DMS79 (cell line): ENCODE data around the gene POLR2H.
A peak's percentile ranks its signal among the peaks of the same experiment; 100 is the strongest.

Experiments used
- DNase-seq: peaks from one replicate; lab custom pipeline; 2025; lab: John Stamatoyannopoulos, UW

The POLR2H gene

DNA sequence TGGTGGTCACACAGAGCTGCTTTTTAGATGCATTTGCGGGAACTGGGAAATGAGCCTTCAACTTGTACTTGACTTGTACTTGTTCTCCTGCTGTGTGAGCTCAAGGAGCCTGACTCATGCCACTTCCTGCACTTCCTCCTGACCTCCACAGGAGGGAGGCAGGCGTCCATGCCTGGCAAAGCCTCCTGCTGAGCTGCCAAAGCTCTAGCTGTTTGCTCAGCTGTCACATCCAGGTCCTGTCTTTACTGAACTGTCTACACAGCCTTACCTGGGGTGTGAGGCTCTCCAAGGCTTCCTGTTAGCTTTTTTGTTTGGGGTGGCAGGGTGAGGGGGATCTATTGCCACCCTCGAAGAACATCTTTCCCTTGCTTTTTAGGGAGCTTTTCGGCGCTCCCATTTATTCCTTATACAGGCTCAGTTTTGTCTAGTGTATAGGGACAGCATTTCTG, 10.1 kb downstream of the POLR2H start:
- peak; percentile 89 for DNase-seq

DNA sequence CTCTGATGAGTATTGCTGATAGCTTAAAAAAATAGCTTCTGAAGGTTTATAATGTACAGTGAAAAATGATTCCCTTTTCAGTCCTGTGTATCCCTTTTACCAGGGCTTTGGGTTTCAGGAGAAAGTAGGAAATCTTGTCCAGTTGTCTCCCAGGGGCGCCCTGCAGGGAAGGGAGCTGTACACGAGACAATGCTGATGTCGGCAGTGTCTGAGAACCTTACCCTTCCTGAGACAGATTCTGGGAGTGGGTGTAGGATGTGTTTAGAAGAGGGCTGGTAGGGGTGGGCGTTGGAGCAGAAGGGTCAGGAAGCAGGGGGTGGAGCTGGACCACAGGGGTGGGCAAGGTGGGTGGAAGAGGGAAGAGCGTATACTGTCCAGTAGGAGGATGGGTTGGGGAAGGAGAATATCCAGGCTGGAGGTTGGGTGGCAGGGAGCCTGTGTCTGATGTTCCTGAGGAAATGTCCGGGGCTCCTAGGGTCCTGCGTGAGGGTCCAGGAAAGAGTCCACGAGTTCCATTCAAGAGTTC, 10.8 kb downstream of the POLR2H start:
- DNase-seq = no peak

DNA sequence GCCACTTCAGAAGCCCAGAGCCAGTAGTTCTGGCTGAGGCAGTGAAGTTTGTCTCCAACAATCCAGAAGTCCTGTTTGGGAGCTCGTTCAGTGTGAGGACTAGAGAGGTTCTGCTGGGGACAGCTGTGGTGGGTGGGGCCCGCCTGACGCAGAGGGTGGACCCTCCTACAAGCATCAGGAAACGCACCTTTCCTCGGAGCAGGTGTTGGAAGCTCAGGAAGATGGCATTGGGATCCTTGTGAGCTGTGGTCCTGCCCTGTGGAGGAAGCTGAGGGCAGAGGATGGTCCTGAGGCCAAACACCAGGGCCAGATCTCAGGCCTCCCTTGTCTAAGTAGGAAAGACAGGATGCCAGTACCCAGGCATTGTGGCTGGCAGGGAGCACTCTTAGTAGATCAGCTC, 11.4 kb downstream of the POLR2H start:
- no peak for DNase-seq

DNA sequence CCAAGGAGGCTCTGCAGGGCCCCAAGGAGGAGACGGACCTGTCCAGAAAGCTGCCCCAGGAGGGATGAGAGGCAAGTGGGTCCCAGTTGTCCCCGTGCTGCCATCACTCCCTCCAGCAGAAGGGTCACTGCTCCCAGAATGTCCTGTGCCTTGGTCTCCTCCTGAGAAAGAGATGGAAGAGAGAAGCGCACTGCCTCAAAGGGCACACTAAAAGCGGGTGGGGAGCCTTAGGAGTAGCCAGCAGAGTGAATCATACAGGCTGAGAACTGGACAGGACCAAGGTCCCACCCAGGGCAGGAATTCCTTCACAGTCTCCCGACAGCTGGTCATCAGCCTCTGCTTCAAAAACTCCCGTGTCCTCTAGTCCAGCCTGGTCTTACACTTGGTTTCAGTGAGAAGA, 11.9 kb downstream of the POLR2H start:
- no peak for DNase-seq

DNA sequence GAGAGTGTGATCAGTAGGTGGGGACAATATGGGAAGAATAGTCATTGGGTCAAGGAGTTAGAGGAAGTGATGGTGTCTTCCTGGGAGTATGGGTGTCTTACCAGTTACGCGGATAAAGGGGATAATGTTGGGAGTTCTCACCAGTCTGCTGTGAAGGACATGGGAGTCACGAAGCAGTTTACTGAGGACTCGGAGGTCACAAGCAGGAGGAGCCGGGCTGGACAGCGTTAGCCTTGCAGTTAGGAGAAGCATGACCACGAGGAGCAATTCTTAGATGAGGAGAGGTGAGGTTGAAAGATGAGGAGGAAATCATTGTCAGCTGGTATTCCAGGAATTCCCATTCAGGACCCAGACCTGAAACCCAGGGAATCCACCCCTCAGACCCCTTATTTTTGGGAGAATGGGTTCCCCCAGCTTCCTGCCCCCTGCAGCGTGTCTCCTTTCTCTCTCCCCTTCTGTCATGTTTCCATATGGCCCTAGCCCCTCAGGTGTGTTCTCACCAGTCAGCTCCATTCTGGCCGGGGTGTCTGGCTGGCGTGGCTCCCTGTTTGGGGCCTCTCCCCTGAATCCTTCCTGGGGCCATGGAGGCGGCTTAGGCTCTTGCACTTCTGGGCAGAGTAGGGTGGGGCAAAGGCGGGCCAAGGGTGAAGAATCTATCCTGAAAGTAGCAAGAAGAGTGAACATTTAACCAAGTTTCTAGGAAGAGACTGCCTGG, 14.4 kb downstream of the POLR2H start:
- no peak for DNase-seq

DNA sequence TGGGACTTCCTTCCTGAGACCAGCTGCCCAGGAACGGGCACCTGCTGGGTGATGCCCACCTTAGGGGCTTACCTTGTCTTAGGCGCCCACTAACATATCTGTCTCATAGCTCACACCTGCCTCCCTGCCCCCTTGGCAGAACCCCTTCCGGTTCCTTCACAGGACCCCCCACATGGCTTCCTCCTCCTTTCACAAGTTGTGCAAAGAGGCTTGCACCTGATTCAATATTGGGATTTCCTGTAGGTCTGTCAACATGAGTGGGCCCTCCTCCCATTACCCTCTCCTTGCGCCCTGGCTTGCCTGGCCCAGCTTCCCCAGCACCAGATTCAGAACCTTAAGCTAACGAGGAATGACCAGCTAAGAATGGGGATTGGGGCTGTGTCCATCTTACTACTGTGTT, 15.9 kb downstream of the POLR2H start:
- no peak for DNase-seq

DNA sequence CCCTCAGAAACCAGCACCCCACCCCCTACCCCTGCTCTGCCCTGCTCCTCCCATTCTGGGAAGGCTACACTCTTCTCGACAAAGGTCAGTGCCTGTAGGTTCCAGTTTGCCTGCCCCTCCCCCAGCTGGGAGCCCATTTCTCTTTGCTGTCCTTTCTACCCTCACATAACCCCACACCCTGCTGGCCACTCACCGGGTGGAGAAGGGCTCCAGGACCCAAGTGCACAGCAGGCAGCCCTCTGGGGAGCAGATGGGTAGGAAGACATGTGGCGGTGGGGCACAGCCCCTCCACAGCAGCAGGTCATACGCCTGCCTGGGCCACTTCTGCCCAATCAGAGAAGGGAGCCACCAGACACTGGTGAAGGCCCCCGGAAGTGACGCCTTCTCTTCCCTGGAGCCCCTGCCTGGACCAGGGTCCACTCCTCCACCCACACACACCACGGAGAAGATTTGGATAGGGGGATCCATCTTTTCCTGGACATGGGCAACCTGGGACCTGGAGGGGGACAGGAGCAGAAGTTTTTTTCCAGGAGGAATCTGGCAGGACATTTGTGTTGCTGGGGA, 16.5 kb downstream of the POLR2H start, which contains the start of gene THPO:
TSS of gene THPO (minus strand) at position 326 of the 564 bp plus-strand sequence. CDS start 1,948 bp downstream, outside the sequence.
- no peak for DNase-seq

DNA sequence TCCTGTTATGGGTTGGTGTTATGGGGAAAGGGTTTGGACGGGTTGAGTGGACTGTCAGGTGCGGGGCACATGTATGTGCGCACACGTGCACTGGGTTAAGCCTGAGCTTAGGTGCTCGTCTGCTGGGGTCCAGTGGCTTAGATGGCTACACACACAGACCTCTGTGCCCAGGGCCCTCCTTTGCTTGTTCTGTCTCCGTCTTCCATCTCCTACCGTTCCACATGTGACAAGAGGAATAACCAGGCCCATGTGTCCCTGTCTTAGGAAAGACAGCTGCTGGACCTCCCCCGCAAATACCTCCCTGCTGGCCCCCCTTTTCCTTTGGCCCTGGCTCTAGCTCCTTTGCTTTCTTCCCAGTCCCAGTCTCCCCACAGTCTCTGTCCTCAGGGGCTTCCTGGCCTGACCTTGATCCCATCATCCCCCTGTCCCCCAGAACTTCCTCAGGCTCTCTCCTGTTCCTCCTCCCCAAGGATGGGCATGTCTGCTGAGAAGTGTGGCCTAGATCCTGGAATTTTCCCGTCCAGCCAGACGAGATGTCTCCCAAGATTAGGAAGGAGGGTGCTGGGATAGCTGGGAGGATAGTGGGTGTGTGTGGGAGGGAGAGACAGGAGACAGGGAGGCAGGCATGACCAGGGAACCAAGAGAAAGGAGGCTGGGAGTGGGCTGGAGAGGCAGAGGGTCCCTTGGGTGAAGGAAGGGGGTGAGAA, 17.3 kb downstream of the POLR2H start:
- DNase-seq = no peak

DNA sequence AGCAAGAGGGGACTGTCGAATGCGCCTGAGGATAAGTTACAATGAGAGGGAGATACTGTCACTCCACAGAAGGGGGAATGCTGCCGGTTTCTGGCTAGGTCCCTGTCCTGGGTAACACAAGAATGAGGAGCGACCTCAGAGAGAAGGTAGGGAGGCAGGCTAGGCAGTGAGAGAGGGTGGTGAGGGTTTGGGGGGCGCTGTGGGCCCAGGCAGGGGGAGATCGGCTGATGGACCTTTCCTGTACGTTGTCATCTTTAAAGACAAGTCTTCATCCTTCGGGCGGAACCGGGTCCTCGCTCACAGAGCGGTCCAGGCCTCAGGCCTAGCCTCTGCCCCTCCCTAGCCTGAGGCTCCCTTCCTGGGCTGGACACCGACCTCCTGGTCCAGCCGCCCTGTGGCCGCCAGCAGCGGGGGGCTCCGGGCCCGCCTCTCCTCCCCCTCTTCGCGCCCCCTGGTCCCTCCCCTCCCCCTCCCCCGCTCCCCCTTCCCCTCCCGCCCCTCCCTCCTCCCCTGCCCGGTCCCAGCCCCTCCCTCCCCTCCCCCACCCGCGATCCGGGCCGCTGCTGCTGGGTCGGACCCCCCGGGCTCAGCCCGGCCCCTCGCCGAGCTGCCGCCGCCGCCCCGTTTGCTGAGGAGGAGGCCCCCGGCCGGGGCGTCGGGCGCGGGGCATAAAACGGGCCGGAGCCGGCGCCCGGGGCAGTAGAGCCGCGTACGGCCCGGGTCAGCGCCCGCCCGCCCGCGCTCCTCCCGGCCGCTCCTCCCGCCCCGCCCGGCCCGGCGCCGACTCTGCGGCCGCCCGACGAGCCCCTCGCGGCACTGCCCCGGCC, 18.1 kb downstream of the POLR2H start, which contains the start of gene CHRD:
TSS of gene CHRD (plus strand) at position 697 of the 827 bp plus-strand sequence. CDS start 265 bp downstream, outside the sequence.
- no peak for DNase-seq

DNA sequence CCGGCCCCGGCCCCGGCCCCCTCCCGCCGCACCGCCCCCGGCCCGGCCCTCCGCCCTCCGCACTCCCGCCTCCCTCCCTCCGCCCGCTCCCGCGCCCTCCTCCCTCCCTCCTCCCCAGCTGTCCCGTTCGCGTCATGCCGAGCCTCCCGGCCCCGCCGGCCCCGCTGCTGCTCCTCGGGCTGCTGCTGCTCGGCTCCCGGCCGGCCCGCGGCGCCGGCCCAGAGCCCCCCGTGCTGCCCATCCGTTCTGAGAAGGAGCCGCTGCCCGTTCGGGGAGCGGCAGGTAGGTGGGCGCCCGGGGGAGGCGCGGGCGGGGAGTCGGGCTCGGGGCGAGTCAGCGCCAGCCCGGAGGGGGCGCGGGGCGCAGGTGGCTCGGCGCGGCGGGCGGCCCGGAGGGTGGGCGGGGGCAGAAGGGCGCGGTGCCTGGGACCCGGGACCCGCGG, 18.7 kb downstream of the POLR2H start:
- DNase-seq = no peak

DNA sequence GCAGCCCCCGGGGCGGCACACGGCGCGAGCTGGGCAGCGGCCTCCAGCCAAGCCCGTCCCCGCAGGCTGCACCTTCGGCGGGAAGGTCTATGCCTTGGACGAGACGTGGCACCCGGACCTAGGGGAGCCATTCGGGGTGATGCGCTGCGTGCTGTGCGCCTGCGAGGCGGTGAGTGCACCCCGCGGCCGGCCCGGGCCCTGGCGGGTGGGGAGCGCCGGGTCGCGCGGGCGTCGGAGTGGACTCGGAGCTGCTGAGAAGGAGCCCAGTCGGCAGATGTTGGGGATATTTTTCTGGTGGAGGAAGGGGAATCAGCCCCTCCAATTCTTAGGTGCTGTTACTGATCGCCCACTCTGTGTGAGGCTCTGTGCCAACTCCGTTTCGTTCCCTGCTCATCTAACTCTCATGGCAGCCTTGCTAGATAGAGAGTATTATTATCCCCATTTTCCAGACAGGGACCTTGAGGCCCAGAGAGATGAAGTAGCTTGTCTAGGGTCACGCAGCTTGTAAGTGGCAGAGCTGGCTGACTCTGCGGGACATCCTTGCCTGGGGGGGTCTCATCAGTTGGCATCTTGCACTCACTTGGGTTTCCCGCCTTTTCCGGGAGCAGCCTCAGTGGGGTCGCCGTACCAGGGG, 19.2 kb downstream of the POLR2H start:
- DNase-seq = no peak

DNA sequence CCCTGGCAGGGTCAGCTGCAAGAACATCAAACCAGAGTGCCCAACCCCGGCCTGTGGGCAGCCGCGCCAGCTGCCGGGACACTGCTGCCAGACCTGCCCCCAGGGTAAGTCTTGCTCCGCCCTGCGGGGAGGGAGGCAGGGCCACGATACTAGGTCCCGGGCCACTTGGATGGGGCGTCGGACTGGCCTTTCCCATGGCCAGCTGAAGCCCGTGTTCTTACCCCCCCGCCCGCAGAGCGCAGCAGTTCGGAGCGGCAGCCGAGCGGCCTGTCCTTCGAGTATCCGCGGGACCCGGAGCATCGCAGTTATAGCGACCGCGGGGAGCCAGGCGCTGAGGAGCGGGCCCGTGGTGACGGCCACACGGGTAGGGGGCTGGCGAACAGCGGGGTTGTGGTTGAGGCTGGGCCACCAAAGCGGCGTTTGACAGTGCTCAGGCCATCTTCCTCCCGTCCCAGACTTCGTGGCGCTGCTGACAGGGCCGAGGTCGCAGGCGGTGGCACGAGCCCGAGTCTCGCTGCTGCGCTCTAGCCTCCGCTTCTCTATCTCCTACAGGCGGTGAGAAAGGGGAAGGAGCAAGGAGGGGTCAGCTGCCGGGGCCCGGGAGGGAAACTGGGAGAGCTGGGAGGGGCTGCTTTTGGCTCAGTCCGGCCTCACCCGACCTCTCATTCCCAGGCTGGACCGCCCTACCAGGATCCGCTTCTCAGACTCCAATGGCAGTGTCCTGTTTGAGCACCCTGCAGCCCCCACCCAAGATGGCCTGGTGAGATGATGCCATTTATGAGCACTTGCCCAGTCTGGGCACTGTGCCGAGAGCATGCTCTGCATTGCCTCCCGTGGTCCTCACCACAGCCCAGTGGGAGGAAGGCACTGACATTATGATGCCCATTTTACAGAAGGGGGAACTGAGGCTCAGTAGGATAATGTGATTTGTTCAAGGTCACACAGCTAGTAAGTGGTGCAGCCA, 20.0 kb downstream of the POLR2H start:
- DNase-seq = no peak

DNA sequence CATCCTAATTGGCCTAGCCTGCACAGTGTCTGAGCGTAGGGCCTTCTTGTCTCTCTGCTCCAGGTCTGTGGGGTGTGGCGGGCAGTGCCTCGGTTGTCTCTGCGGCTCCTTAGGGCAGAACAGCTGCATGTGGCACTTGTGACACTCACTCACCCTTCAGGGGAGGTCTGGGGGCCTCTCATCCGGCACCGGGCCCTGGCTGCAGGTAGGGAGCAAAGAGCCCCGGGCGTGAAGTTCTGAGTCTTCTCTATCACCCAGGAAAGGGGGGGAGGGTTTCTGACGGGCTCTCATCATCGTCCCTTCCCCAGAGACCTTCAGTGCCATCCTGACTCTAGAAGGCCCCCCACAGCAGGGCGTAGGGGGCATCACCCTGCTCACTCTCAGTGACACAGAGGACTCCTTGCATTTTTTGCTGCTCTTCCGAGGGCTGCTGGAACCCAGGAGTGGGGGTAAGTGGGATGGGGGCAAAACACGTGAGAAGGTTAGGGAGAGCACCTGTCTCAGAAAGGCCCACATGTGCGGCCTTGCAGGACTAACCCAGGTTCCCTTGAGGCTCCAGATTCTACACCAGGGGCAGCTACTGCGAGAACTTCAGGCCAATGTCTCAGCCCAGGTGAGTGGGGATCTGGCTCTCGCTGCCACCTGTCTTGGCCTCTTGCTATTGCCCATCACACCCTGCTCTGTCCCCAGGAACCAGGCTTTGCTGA, 21.0 kb downstream of the POLR2H start:
- DNase-seq = no peak

DNA sequence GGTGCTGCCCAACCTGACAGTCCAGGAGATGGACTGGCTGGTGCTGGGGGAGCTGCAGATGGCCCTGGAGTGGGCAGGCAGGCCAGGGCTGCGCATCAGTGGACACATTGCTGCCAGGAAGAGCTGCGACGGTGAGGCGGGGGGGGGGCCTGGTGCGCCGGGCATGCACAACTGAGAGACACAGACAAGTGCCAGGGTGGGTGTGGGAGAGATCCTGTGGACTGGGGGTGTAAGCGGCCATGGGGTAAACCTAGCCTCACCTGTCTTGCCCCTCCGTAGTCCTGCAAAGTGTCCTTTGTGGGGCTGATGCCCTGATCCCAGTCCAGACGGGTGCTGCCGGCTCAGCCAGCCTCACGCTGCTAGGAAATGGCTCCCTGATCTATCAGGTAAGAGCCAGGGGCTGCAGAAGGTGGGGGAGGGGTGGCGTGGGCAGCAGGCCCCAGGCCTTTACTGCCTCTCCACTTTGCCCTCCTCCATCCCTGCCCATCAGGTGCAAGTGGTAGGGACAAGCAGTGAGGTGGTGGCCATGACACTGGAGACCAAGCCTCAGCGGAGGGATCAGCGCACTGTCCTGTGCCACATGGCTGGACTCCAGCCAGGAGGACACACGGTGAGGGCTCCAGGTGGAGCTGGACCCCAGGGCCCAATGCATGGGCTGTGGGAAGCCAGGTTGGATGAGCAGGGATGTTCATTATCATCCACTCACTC, 21.7 kb downstream of the POLR2H start:
- DNase-seq = no peak

DNA sequence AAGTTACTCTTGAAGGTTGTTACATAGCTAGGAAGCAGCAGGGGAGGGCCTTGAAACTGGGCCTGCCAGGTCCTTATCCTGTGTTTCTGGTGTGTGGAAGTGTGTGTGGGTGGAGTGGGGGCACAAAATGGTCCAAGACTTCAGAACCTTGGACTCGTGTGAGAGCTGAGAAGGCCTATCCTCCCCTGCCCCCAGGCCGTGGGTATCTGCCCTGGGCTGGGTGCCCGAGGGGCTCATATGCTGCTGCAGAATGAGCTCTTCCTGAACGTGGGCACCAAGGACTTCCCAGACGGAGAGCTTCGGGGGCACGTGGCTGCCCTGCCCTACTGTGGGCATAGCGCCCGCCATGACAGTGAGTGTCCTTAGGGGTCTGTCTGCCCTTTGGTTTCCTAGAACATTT, 22.8 kb downstream of the POLR2H start:
- DNase-seq = no peak

DNA sequence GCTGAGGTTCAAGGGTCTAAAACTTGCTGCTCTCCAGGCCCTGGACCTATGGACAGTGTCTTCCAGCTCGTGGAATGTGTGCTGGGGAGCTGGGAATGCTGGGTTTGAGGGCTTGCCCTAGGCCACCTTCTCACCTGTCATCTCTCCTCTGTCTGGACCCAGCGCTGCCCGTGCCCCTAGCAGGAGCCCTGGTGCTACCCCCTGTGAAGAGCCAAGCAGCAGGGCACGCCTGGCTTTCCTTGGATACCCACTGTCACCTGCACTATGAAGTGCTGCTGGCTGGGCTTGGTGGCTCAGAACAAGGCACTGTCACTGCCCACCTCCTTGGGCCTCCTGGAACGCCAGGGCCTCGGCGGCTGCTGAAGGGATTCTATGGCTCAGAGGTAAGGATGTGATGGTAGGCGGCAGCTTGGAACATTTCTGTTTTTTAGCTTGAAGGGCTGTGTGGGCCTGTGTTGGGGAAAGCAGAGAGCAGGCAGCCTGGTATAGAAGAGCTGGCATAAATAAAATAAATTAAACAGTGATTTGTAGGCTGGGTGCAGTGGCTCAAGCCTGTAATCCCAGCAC, 23.4 kb downstream of the POLR2H start:
- no peak for DNase-seq

DNA sequence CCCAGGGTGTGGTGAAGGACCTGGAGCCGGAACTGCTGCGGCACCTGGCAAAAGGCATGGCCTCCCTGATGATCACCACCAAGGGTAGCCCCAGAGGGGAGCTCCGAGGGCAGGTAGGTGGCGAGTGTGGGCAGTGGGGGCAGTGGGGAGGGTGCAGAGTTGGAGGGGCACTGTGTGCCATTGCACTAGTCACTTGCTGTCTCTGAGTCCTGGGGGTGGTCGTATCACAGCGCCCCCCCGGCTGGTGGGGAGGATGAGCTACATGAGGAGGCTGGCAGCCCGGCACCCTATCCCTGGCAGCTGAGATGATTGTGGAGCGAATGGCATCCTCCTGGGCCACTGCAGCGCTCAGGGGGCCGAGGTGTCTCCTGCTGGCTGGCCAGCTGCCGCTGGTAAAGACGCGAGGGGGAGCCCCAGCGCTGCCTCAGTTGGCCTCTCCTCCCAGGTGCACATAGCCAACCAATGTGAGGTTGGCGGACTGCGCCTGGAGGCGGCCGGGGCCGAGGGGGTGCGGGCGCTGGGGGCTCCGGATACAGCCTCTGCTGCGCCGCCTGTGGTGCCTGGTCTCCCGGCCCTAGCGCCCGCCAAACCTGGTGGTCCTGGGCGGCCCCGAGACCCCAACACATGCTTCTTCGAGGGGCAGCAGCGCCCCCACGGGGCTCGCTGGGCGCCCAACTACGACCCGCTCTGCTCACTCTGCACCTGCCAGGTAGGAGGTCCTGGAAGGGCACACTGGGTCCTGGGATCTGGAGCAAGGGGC, 24.7 kb downstream of the POLR2H start:
- no peak for DNase-seq
